Endothelial cell of umbilical vein (primary cell): ENCODE data around the gene ENOX2. TPM values are rescaled to one million over a fixed set of nuclear protein-coding genes. Genes with fewer than 3 reads are reported as not detected.

Experiments used
- BruUV-seq: library from RNA; stranded (reverse); fragments of 400-500 nt; replicated peaks from 2 replicates; lab custom pipeline; 2021; lab: Mats Ljungman, UMichigan
- CTCF ChIA-PET: fragments of 300-600, 350-600 bp; sonication (Branson Sonifier 250); formaldehyde crosslinking; loops from one replicate; lab custom pipeline; 2021; ENCODE audit warnings: antibody characterized with exemption, inconsistent platforms; lab: Charles Lee
- POLR2A ChIA-PET: fragments of 300-600, 350-600 bp; sonication (Branson Sonifier 250); formaldehyde crosslinking; loops from one replicate; lab custom pipeline; 2021; ENCODE audit warnings: antibody characterized with exemption, inconsistent platforms; lab: Charles Lee
- DNase-seq: peaks from one replicate; pipeline ENCODE4 v3.0.0-alpha.2; 2011; ENCODE audit warnings: low read depth, low spot score
- FAIRE-seq: peaks from 2 replicates; lab custom pipeline; 2011; peaks lifted over from hg19 to GRCh38; lab: Jason Lieb, UNC
- H2AFZ ChIP-seq: 2 replicates; pipeline ENCODE4 v1.6.0; 2012; ENCODE audit warnings: low read depth, low read length, control low read depth, inconsistent platforms
- H3K27ac ChIP-seq: 2 replicates; pipeline ENCODE4 v1.5.1; 2011; ENCODE audit warnings: low read depth, mild to moderate bottlenecking, control low read depth, low read length, moderate library complexity; ENCODE audit not compliant: insufficient read depth
- H3K27me3 ChIP-seq, 2 experiments: 2 replicates each; pipeline versions ENCODE4 v1.6.0 to v1.6.1; 2011; ENCODE audit warnings: low read length in 2 of 2, mixed read lengths in 1 of 2; ENCODE audit not compliant: control insufficient read depth in 2 of 2, insufficient read depth in 2 of 2
- H3K36me3 ChIP-seq, 2 experiments: 2 replicates in 1 of 2; 3 replicates in 1 of 2; pipeline ENCODE4 v1.5.1; 2011; ENCODE audit warnings: low read length in 2 of 2, mild to moderate bottlenecking in 1 of 2, moderate library complexity in 1 of 2; ENCODE audit not compliant: control insufficient read depth in 2 of 2, insufficient read depth in 2 of 2; ENCODE audit errors: extremely low read depth in 1 of 2
- H3K4me1 ChIP-seq: 3 replicates; pipeline ENCODE4 v1.5.1; 2011; ENCODE audit warnings: mild to moderate bottlenecking, low read length; ENCODE audit not compliant: control insufficient read depth, insufficient read depth; ENCODE audit errors: extremely low read depth
- H3K4me2 ChIP-seq: 2 replicates; pipeline ENCODE4 v1.6.1; 2011; ENCODE audit warnings: low read length, control low read depth, mixed read lengths; ENCODE audit not compliant: insufficient read depth
- H3K4me3 ChIP-seq, 3 experiments: fragments of 200-600 bp in 1 of 3; sonication (generic), shearing (Covaris generic) in 1 of 3; replicated peaks in 1 of 3; 2 replicates each; pipeline ENCODE4 v1.5.1; 2011 to 2016; ENCODE audit warnings: control low read depth in 3 of 3, low read length in 3 of 3, mild to moderate bottlenecking in 2 of 3, inconsistent platforms in 1 of 3, low read depth in 1 of 3, moderate library complexity in 1 of 3; ENCODE audit not compliant: insufficient read depth in 1 of 3
- H3K79me2 ChIP-seq: 2 replicates; pipeline ENCODE4 v1.6.0; 2012; ENCODE audit warnings: low read length, inconsistent platforms; ENCODE audit not compliant: control insufficient read depth, insufficient read depth
- H3K9ac ChIP-seq: replicated peaks from 2 replicates; pipeline ENCODE3; 2011; ENCODE audit warnings: low read length, control low read depth; ENCODE audit not compliant: insufficient read depth; ENCODE audit errors: extremely low read depth
- H3K9me1 ChIP-seq: replicated peaks from 3 replicates; pipeline ENCODE4 v1.6.0; 2011; ENCODE audit warnings: mild to moderate bottlenecking, low read length; ENCODE audit not compliant: control insufficient read depth, insufficient read depth; ENCODE audit errors: extremely low read depth
- H3K9me3 ChIP-seq: replicated peaks from 2 replicates; pipeline ENCODE4 v1.5.1; 2012; ENCODE audit warnings: low read length, inconsistent platforms; ENCODE audit not compliant: control insufficient read depth, insufficient read depth
- H4K20me1 ChIP-seq: replicated peaks from 2 replicates; pipeline ENCODE3; 2011; ENCODE audit warnings: mild to moderate bottlenecking, low read length; ENCODE audit not compliant: control insufficient read depth, insufficient read depth; ENCODE audit errors: extremely low read depth
- EZH2 ChIP-seq: IDR thresholded peaks from 2 replicates; pipeline ENCODE4 v1.6.1; 2012; ENCODE audit warnings: borderline replicate concordance, low read depth, mild to moderate bottlenecking, moderate library complexity, low read length, inconsistent platforms; ENCODE audit not compliant: severe bottlenecking
- FOS ChIP-seq: IDR thresholded peaks from 2 replicates; pipeline ENCODE4 v1.6.1; 2011; ENCODE audit warnings: mild to moderate bottlenecking, low read length, moderate library complexity, borderline replicate concordance; ENCODE audit not compliant: insufficient read depth
- GATA2 ChIP-seq: IDR thresholded peaks from 2 replicates; pipeline ENCODE4 v1.7.0; 2011; ENCODE audit warnings: low read depth, mild to moderate bottlenecking, moderate library complexity, mixed read lengths, low read length; ENCODE audit not compliant: insufficient read length, insufficient read depth
- JUN ChIP-seq: IDR thresholded peaks from 2 replicates; pipeline ENCODE4 v1.6.1; 2011; ENCODE audit warnings: borderline replicate concordance, low read depth; ENCODE audit not compliant: insufficient read length, insufficient read depth
- MYC ChIP-seq: IDR thresholded peaks from one replicate; pipeline ENCODE4 v1.6.1; 2011; ENCODE audit warnings: mild to moderate bottlenecking, low read depth, low read length
- POLR2A ChIP-seq: IDR thresholded peaks from 2 replicates; pipeline ENCODE4 v1.6.1; 2012; ENCODE audit warnings: low read depth, mild to moderate bottlenecking, control low read depth, low read length
- POLR2AphosphoS5 ChIP-seq: IDR thresholded peaks from 2 replicates; pipeline ENCODE4 v1.6.1; 2012; ENCODE audit warnings: low read depth, mild to moderate bottlenecking, control low read depth, low read length, moderate library complexity; ENCODE audit not compliant: insufficient read depth
- dilution Hi-C: fragments of 300-500 bp; cut with MboI; formaldehyde crosslinking; loops from one replicate; pipeline ENCODE4 v1.15.0; 2019; ENCODE audit warnings: low sequenced_read_pairs; ENCODE audit not compliant: extremely low pct_ligation_motif_present
- intact Hi-C: fragments of 100-400 bp; cut with micrococcal nuclease; formaldehyde crosslinking; loops from one replicate; pipeline ENCODE4 v1.10.0; 2022
- polyA plus RNA-seq, 4 experiments: library from polyadenylated mRNA; depleted of rRNA in 3 of 4; stranded (reverse) in 3 of 4; unstranded in 1 of 4; fragments of >200 nt; gene quantifications; 2 replicates each; pipeline versions ENCODE4 v1.2.1 to v1.2.3, GENCODE V29; 2011 to 2012; ENCODE audit warnings: missing spikeins in 1 of 4
- total RNA-seq: library from RNA; stranded (reverse); gene quantifications from 2 replicates; pipeline ENCODE4 v1.2.3, GENCODE V29; 2021
- TF ChIP-seq, protein P1 (sequence below), 2 donors: IDR thresholded peaks; 1 replicate in 1 of 2; 2 replicates in 1 of 2; pipeline ENCODE4 v1.5.1; 2011; ENCODE audit warnings: low read length in 2 of 2, mild to moderate bottlenecking in 2 of 2, moderate library complexity in 2 of 2, control low read depth in 1 of 2, inconsistent platforms in 1 of 2, low read depth in 1 of 2; ENCODE audit not compliant: insufficient read depth in 1 of 2; ENCODE audit errors: extremely low read depth in 1 of 2
- TF ChIP-seq, protein P2 (sequence below): IDR thresholded peaks from 2 replicates; pipeline ENCODE4 v1.6.1; 2011; ENCODE audit not compliant: insufficient read depth, insufficient read length

Gene ENOX2
- total and polyA plus RNA-seq, 2 donors (not counting 3 experiments of a cell fraction or from before 2014, with no cell fraction given): 5.5 to 13.1 TPM

DNA sequence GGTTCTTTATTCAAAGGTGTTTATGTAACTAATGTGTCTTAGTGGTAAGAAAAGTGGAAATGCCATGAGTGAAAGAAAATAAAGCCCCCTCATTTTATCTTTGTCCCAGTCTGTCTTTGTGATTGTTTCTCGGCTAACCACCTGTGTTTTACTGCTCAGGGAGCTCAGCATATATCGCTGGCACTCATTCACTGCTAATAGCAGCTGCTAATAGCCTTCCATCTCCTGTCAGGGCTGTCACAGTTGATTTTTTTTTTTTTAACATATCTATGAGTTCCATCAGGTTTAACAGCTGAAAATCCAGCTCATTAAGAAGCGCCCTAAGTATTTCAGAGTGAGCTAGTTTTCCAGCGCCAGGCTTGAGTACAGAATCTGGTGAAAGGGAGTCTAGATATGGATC, 295.6 kb downstream of the ENOX2 start:
- H3K4me3 ChIP-seq: no peak overlapping the region
- TF ChIP-seq POLR2AphosphoS5 (no peak), MYC (no peak), FOS (no peak), GATA2 (no peak), EZH2 (no peak), POLR2A (no peak), JUN (no peak)
- TF ChIP-seq, protein P1, sequence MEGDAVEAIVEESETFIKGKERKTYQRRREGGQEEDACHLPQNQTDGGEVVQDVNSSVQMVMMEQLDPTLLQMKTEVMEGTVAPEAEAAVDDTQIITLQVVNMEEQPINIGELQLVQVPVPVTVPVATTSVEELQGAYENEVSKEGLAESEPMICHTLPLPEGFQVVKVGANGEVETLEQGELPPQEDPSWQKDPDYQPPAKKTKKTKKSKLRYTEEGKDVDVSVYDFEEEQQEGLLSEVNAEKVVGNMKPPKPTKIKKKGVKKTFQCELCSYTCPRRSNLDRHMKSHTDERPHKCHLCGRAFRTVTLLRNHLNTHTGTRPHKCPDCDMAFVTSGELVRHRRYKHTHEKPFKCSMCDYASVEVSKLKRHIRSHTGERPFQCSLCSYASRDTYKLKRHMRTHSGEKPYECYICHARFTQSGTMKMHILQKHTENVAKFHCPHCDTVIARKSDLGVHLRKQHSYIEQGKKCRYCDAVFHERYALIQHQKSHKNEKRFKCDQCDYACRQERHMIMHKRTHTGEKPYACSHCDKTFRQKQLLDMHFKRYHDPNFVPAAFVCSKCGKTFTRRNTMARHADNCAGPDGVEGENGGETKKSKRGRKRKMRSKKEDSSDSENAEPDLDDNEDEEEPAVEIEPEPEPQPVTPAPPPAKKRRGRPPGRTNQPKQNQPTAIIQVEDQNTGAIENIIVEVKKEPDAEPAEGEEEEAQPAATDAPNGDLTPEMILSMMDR (IDR thresholded peaks at IDR 0.05; ENCODE audit: extremely low read depth in 1 of 2, insufficient read depth in 1 of 2, low read depth in 1 of 2, low read length in 2 of 2): no peak
- TF ChIP-seq, protein P2, sequence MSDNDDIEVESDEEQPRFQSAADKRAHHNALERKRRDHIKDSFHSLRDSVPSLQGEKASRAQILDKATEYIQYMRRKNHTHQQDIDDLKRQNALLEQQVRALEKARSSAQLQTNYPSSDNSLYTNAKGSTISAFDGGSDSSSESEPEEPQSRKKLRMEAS: no peak
- no peaks in the 10 kb centered on the region for H3K4me1 ChIP-seq
- dilution Hi-C loops: no loop called here
- no peak for DNase-seq
- no peaks in the 10 kb centered on the region for H3K79me2 ChIP-seq
- BruUV-seq: no TSS peak
- no peaks in the 10 kb centered on the region for H3K27me3 ChIP-seq
- no peak overlapping the region for H3K4me2 ChIP-seq
- H4K20me1 ChIP-seq: no peaks in the 10 kb centered on the region
- ChIA-PET POLR2A (no interaction called here), CTCF (no interaction called here)
- no peaks in the 10 kb centered on the region for H3K36me3 ChIP-seq
- intact Hi-C loops: no loop called here
- no peak overlapping the region for H3K9ac ChIP-seq
- no peaks in the 10 kb centered on the region for H3K9me1 ChIP-seq
- H3K9me3 ChIP-seq: no peaks in the 10 kb centered on the region
- no peak overlapping the region for H2AFZ ChIP-seq
- no peak overlapping the region for H3K27ac ChIP-seq
- no peak for FAIRE-seq
